GM12878 (cell line): ENCODE results near the gene GLA. TPM values are rescaled to one million over a fixed set of nuclear protein-coding genes. Genes with fewer than 3 reads are reported as not detected.

Source experiments
- ATAC-seq: fragments of 200-7000 bp; cut with Tn5 transposase; 3 replicates; pipeline ENCODE4 v1.9.1; 2020; ENCODE audit warnings: mild to moderate bottlenecking, moderate library complexity
- BruUV-seq: library from RNA; stranded (reverse); fragments of 400-500 nt; replicated peaks from 2 replicates; lab custom pipeline; 2021; lab: Mats Ljungman, UMichigan
- CTCF ChIA-PET: fragments of 300-600 bp; sonication (Branson Sonifier 250); formaldehyde crosslinking; extraction: SDS; loops from one replicate; lab custom pipeline; 2021; ENCODE audit warnings: inconsistent platforms; lab: Yijun Ruan, JAX
- POLR2A ChIA-PET: fragments of 350-600 bp; formaldehyde crosslinking; extraction: SDS; loops from one replicate; lab custom pipeline; 2021; ENCODE audit warnings: inconsistent platforms; lab: Charles Lee
- RAD21 ChIA-PET: fragments of 300-600 bp; sonication (Branson Sonifier 250); formaldehyde crosslinking; loops from one replicate; lab custom pipeline; 2023; ENCODE audit warnings: antibody characterized with exemption; ENCODE audit not compliant: unreplicated experiment; lab: Charles Lee
- SMC1A ChIA-PET: fragments of 300-600 bp; sonication (Branson Sonifier 250); formaldehyde crosslinking; loops from one replicate; lab custom pipeline; 2023; ENCODE audit not compliant: unreplicated experiment, uncharacterized antibody; lab: Charles Lee
- DNase-seq: peaks from one replicate; pipeline ENCODE4 v3.0.0-alpha.2; 2011; ENCODE audit warnings: low read depth, low spot score
- FAIRE-seq: peaks from 3 replicates; lab custom pipeline; 2011; peaks lifted over from hg19 to GRCh38; lab: Jason Lieb, UNC
- H2AFZ ChIP-seq: 2 replicates; pipeline ENCODE4 v1.6.0; 2011; ENCODE audit warnings: low read depth, low read length, control low read depth; ENCODE audit not compliant: control insufficient read depth
- H3K27ac ChIP-seq: 2 replicates; pipeline ENCODE4 v1.5.1; 2011; ENCODE audit warnings: control low read depth; ENCODE audit not compliant: control insufficient read depth, insufficient read depth
- H3K27me3 ChIP-seq, 2 experiments: replicated peaks in 1 of 2; 2 replicates each; pipeline versions ENCODE4 v1.6.0 to v1.6.1; 2011; ENCODE audit warnings: low read length in 1 of 2; ENCODE audit not compliant: control insufficient read depth in 2 of 2, insufficient read depth in 2 of 2
- H3K36me3 ChIP-seq, 2 experiments: 2 replicates each; pipeline ENCODE4 v1.5.1; 2011; ENCODE audit warnings: low read length in 1 of 2; ENCODE audit not compliant: control insufficient read depth in 2 of 2, insufficient read depth in 2 of 2
- H3K4me1 ChIP-seq: 2 replicates; pipeline ENCODE4 v1.6.1; 2011; ENCODE audit warnings: mild to moderate bottlenecking, low read length, moderate library complexity, mixed read lengths; ENCODE audit not compliant: control insufficient read depth, insufficient read depth
- H3K4me2 ChIP-seq: 2 replicates; pipeline ENCODE4 v1.6.0; 2011; ENCODE audit warnings: control low read depth; ENCODE audit not compliant: control insufficient read depth, insufficient read depth
- H3K4me3 ChIP-seq: fragments of 200-600 bp; sonication (generic); 2 replicates; pipeline ENCODE4 v1.5.1; 2016
- H3K79me2 ChIP-seq: 2 replicates; pipeline ENCODE4 v1.6.0; 2011; ENCODE audit warnings: low read length; ENCODE audit not compliant: control insufficient read depth, insufficient read depth
- H3K9ac ChIP-seq: 2 replicates; pipeline ENCODE4 v1.8.0; 2011; ENCODE audit warnings: low read length, control low read depth, mixed read lengths; ENCODE audit not compliant: control insufficient read depth, insufficient read depth
- H3K9me3 ChIP-seq: replicated peaks from 3 replicates; pipeline ENCODE4 v1.5.1; 2011; ENCODE audit warnings: mild to moderate bottlenecking, low read length; ENCODE audit not compliant: control insufficient read depth, insufficient read depth
- H4K20me1 ChIP-seq: 2 replicates; pipeline ENCODE4 v1.6.0; 2011; ENCODE audit not compliant: control insufficient read depth, insufficient read depth
- CREB1 ChIP-seq: IDR thresholded peaks from 2 replicates; pipeline ENCODE4 v1.6.1; 2012; ENCODE audit warnings: low read depth, mild to moderate bottlenecking, inconsistent platforms
- FOXM1 ChIP-seq: IDR thresholded peaks from 2 replicates; pipeline ENCODE4 v1.6.1; 2012; ENCODE audit warnings: low read depth, mild to moderate bottlenecking, inconsistent platforms, low read length, moderate library complexity
- KLF5 ChIP-seq: fragments of 450-650 bp; IDR thresholded peaks from 2 replicates; pipeline ENCODE4 v1.6.1; 2014; ENCODE audit warnings: mild to moderate bottlenecking; ENCODE audit not compliant: partially characterized antibody
- NRF1 ChIP-seq: conservative IDR thresholded peaks from 2 replicates; pipeline ENCODE4 v1.6.1; 2011; ENCODE audit warnings: mild to moderate bottlenecking, low read depth, low read length, improper control_type of control experiment
- POLR2AphosphoS2 ChIP-seq: IDR thresholded peaks from 2 replicates; pipeline ENCODE4 v1.6.1; 2011; ENCODE audit warnings: low read depth, mild to moderate bottlenecking, low read length, improper control_type of control experiment, moderate library complexity
- RFX5 ChIP-seq: IDR thresholded peaks from 2 replicates; pipeline ENCODE4 v1.6.1; 2011; ENCODE audit warnings: low read depth, low read length, improper control_type of control experiment
- SMAD1 ChIP-seq: fragments of 450-650 bp; IDR thresholded peaks from 2 replicates; pipeline ENCODE4 v1.6.1; 2018; ENCODE audit warnings: mild to moderate bottlenecking, low read depth; ENCODE audit not compliant: partially characterized antibody
- ZNF24 ChIP-seq: fragments of 450-650 bp; IDR thresholded peaks from 2 replicates; pipeline ENCODE4 v1.6.1; 2017; ENCODE audit warnings: antibody characterized with exemption, mild to moderate bottlenecking
- ZNF274 ChIP-seq: IDR thresholded peaks from one replicate; pipeline ENCODE4 v1.8.0; 2011; ENCODE audit not compliant: insufficient read length, insufficient read depth
- WGBS: methylation state at CpG from one replicate; pipeline ENCODE4 v1.1.6; 2016; ENCODE audit warnings: low lambda C conversion rate; ENCODE audit not compliant: insufficient replicate concordance, insufficient coverage; ENCODE audit errors: missing lambda C conversion rate; 5-methylcytosine and 5-hydroxymethylcytosine counted together
- in situ Hi-C: fragments of 300-500 bp; cut with MboI; formaldehyde crosslinking; loops from 9 replicates; pipeline ENCODE4 v1.14.3; 2018; ENCODE audit warnings: mixed read lengths
- intact Hi-C: fragments of 100-400 bp; cut with micrococcal nuclease; formaldehyde crosslinking; loops from one replicate; pipeline ENCODE4 v1.14.2; 2022; ENCODE audit not compliant: unreplicated experiment
- polyA plus RNA-seq, 11 experiments: library from polyadenylated mRNA; depleted of rRNA in 4 of 11; unstranded in 6 of 11; stranded (reverse) in 5 of 11; fragments of >200 nt; fragmentation: Nextera tagmentation in 4 of 11; fragmentation: Illumina TruSeq in 1 of 11; extraction: Ambion mirVana in 4 of 11; extraction: Trizol in 1 of 11; gene quantifications; 1 replicate in 1 of 11; 2 replicates in 10 of 11; pipeline versions ENCODE4 v1.2.1 to v1.2.3, GENCODE V29; 2011 to 2016; ENCODE audit warnings: inconsistent platforms in 2 of 11, missing spikeins in 2 of 11, low read depth in 1 of 11
- total RNA-seq, 4 experiments: library from RNA; depleted of rRNA in 3 of 4; stranded (reverse); fragments of >200 nt in 3 of 4; fragmentation: Illumina TruSeq in 1 of 4; extraction: Trizol in 1 of 4; gene quantifications; 2 replicates each; pipeline versions ENCODE4 v1.2.1 to v1.2.3, GENCODE V29; 2013 to 2021
- TF ChIP-seq, protein P1 (sequence below): fragments of 150-350 bp; IDR thresholded peaks from 2 replicates; pipeline ENCODE4 v1.6.1; 2014; ENCODE audit warnings: mild to moderate bottlenecking, low read depth, low read length

The GLA gene
- total and polyA plus RNA-seq, 10 of the 15 experiments (the other 5 are each of a cell fraction or from before 2014, with no cell fraction given), result 23.8 to 66.4 (median 29.1) TPM

DNA sequence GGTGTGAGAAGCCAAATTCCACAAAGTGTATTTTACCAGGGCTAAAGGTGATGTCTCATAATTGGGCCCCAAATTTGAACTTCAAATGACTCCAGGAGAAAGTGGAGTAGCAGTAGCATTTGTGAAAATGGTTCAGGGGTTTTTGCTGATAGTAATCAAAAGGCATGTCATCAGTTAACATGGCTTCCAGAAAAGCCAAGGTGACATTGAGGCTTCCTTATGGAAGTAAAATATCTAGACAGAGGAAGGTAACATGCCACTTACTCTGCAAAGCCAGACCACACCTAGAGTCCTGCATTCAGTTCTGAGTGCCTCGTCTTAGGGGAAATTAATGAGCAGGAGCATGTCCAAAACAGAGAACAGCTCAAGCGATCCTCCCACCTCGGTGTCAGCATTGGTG is 19.1 kb downstream of the GLA start:
- intact Hi-C loops (loop anchor here (5.0 kb wide), 1 partner anchor 41 kb away; the partner anchor contains the start of gene TIMM8A), in situ Hi-C loops (no loop called here)
- no peaks in the 10 kb centered on the region for H3K27me3 ChIP-seq
- ChIA-PET SMC1A (interaction anchor here (1.1 to 1.7 kb wide), 2 partner anchors 11 to 30 kb away, joined by 3 to 4 read pairs; no protein-coding TSS in a partner anchor), RAD21 (no interaction called here), CTCF (no interaction called here), POLR2A (no interaction called here)
- no peak overlapping the region for H2AFZ ChIP-seq
- H3K9ac ChIP-seq, result no peak overlapping the region
- BruUV-seq, result no TSS peak
- ATAC-seq (no peak), DNase-seq (no peak), FAIRE-seq (no peak)
- no peaks in the 10 kb centered on the region for H3K9me3 ChIP-seq
- TF ChIP-seq KLF5 (no peak), CREB1 (no peak), FOXM1 (no peak), ZNF24 (no peak), POLR2AphosphoS2 (no peak), ZNF274 (no peak), RFX5 (no peak), SMAD1 (no peak), NRF1 (no peak)
- TF ChIP-seq, protein P1, sequence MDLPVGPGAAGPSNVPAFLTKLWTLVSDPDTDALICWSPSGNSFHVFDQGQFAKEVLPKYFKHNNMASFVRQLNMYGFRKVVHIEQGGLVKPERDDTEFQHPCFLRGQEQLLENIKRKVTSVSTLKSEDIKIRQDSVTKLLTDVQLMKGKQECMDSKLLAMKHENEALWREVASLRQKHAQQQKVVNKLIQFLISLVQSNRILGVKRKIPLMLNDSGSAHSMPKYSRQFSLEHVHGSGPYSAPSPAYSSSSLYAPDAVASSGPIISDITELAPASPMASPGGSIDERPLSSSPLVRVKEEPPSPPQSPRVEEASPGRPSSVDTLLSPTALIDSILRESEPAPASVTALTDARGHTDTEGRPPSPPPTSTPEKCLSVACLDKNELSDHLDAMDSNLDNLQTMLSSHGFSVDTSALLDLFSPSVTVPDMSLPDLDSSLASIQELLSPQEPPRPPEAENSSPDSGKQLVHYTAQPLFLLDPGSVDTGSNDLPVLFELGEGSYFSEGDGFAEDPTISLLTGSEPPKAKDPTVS, result no peak
- WGBS, result 77% methylated on average over 3 of the region's 3 CpGs
- no peak overlapping the region for H3K4me2 ChIP-seq
- no peak overlapping the region for H3K27ac ChIP-seq
- no peaks in the 10 kb centered on the region for H3K36me3 ChIP-seq
- no peaks in the 10 kb centered on the region for H3K4me1 ChIP-seq
- H3K79me2 ChIP-seq, result peaks cover 46% of the 10 kb centered on the region
- no peaks in the 10 kb centered on the region for H4K20me1 ChIP-seq
- H3K4me3 ChIP-seq, result no peak overlapping the region
